Measurements from ENCODE around the gene GPS1.

- TF ChIP-seq CTCF (IDR thresholded peaks at IDR 0.05; ENCODE audit: low read depth, low read length): no peak
- no peak for TF ChIP-seq POLR2A (IDR thresholded peaks at IDR 0.05; ENCODE audit: extremely low read depth, insufficient read length)
- no peak for TF ChIP-seq MAX (IDR thresholded peaks at IDR 0.05; ENCODE audit: low read depth, low read length)
These were observed 46.1 kb downstream of the GPS1 start for GRCh38 chr17:82097919-82098168.
